Measurements from ENCODE around the gene GPC3. TPM values are rescaled to one million over a fixed set of nuclear protein-coding genes. Genes with fewer than 3 reads are reported as not detected.
A peak's percentile ranks its signal among the peaks of the same experiment; 100 is the strongest.

The GPC3 gene
- total and polyA plus RNA-seq, 4 donors: 70.5 to 109 (median 76.3) TPM

DNA sequence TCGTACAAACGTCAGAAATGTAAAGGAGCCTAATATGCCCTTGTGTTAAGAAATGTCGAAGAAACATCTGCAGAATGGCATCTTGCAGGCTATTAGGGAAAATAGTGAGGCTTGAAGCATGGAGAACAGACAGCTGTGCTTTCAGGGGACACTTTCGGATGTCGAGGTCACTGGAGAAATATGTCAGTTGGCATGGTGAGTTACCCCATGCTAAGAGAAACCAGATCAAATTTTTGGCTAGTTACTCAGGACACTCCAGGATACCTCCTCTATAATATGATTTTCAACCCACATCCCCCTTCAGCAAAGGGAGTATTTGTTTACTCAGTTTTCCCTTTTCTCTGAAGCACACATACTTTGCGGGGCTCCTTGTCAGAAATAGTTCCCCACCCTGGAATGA lies 171.4 kb downstream of the GPC3 start:
- DNase-seq (ENCODE audit: low read depth in 4 of 6, low spot score in 6 of 6): peak in 2 of 6 donors; percentile 6 to 39
- no peaks in the 10 kb centered on the region for H3K9me3 ChIP-seq (ENCODE audit: control insufficient read depth, insufficient read depth, low read length)
- peaks cover 5% of the 10 kb centered on the region for H3K27me3 ChIP-seq (ENCODE audit: control insufficient read depth, insufficient read depth, low read length)
- H3K4me1 ChIP-seq (ENCODE audit: control insufficient read depth, insufficient read depth, low read length): no peaks in the 10 kb centered on the region
- H3K27ac ChIP-seq (ENCODE audit: low read depth, low read length): no peak overlapping the region
- WGBS (ENCODE audit: insufficient coverage): 58% methylated on average over 6 of the region's 6 CpGs
- H3K36me3 ChIP-seq (ENCODE audit: control insufficient read depth, insufficient read depth, low read length): no peaks in the 10 kb centered on the region
- no peak overlapping the region for H3K4me3 ChIP-seq (ENCODE audit: low read depth, low read length)

DNA sequence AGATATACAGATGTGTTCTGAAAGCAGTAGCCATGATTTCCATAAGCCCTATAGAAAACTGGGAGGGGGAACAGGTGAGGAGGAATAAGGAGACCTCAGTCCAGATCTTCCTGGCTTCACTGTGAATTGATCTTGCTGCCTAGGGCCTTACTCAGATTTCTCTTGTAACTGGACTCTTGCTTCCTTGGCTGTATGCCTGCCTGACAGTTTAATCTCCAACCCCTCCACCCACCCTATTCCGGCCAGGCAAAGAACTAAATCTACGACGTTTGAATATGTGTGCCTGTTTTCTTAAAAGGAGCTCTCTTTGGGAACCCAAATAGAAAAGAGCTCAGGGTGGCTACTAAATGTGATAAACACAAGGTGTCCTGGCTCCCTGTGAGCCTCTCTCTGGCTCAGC lies 173.0 kb downstream of the GPC3 start:
- H3K27me3 ChIP-seq (ENCODE audit: control insufficient read depth, insufficient read depth, low read length): peaks cover 5% of the 10 kb centered on the region
- no CpG with 5 or more reads among the region's 3 CpGs for WGBS (ENCODE audit: insufficient coverage)
- no peaks in the 10 kb centered on the region for H3K4me1 ChIP-seq (ENCODE audit: control insufficient read depth, insufficient read depth, low read length)
- no peak overlapping the region for H3K27ac ChIP-seq (ENCODE audit: low read depth, low read length)
- DNase-seq (ENCODE audit: low read depth in 4 of 6, low spot score in 6 of 6): no peak
- no peaks in the 10 kb centered on the region for H3K36me3 ChIP-seq (ENCODE audit: control insufficient read depth, insufficient read depth, low read length)
- no peaks in the 10 kb centered on the region for H3K9me3 ChIP-seq (ENCODE audit: control insufficient read depth, insufficient read depth, low read length)
- H3K4me3 ChIP-seq (ENCODE audit: low read depth, low read length): no peak overlapping the region

- peaks cover 2% of the 10 kb centered on the region for H3K9me3 ChIP-seq (ENCODE audit: control insufficient read depth, insufficient read depth, low read length)
- H3K27me3 ChIP-seq (ENCODE audit: control insufficient read depth, insufficient read depth, low read length): peaks cover 3% of the 10 kb centered on the region
- no peak for DNase-seq (ENCODE audit: low read depth in 4 of 6, low spot score in 6 of 6)
- no peaks in the 10 kb centered on the region for H3K4me1 ChIP-seq (ENCODE audit: control insufficient read depth, insufficient read depth, low read length)
- H3K4me3 ChIP-seq (ENCODE audit: low read depth, low read length): no peak overlapping the region
- WGBS (ENCODE audit: insufficient coverage): no CpG with 5 or more reads among the region's 3 CpGs
- H3K27ac ChIP-seq (ENCODE audit: low read depth, low read length): no peak overlapping the region
- H3K36me3 ChIP-seq (ENCODE audit: control insufficient read depth, insufficient read depth, low read length): no peaks in the 10 kb centered on the region
These were observed 174.5 kb downstream of the GPC3 start for GRCh38 chrX:133810925-133811324.

DNA sequence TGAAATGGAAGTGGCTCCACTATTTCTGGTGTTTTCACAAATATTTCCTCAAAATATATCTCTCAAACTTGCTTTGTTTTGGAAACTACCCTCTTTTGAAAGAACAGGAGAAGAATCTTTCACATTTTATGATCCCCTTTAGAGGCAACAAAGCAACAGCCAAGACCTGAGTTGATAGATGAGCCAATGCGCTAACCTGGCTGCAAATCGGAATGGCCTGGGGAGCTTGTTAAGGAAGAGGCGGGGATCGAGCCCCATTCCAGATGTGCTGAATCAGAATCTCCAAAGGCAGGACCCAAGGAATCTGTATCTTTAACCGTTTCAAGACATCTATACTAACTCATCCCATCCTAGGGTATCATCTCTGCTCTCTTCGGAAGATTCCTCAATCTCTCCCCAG lies 181.3 kb downstream of the GPC3 start:
- no peaks in the 10 kb centered on the region for H3K36me3 ChIP-seq (ENCODE audit: control insufficient read depth, insufficient read depth, low read length)
- H3K4me1 ChIP-seq (ENCODE audit: control insufficient read depth, insufficient read depth, low read length): no peaks in the 10 kb centered on the region
- peaks cover 2% of the 10 kb centered on the region for H3K9me3 ChIP-seq (ENCODE audit: control insufficient read depth, insufficient read depth, low read length)
- no peak overlapping the region for H3K4me3 ChIP-seq (ENCODE audit: low read depth, low read length)
- H3K27me3 ChIP-seq (ENCODE audit: control insufficient read depth, insufficient read depth, low read length): no peaks in the 10 kb centered on the region
- no peak overlapping the region for H3K27ac ChIP-seq (ENCODE audit: low read depth, low read length)
- WGBS (ENCODE audit: insufficient coverage): 69% methylated on average over 5 of the region's 6 CpGs
- DNase-seq (ENCODE audit: low read depth in 4 of 6, low spot score in 6 of 6): no peak

DNA sequence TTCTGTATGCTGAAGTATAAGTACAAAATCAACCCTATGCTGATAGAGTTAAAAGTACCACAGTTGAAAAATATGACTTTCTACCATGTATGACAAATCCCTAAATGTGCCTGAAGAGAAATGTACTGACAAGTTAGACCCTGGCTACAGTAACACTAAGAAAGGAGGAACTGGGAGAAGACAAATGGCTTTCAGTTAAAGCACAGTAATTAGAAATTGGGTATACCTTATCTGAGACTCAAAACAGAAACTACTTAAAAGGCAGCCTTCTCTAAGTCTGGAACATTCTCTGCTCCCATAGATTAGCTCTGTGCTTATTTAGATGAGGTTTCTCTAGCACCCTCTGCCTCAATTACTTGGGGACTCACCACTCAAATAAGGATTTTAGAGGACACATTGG lies 189.1 kb downstream of the GPC3 start:
- no peak for DNase-seq (ENCODE audit: low read depth in 4 of 6, low spot score in 6 of 6)
- Histone ChIP-seq H3K36me3 (ENCODE audit: control insufficient read depth, insufficient read depth, low read length) (no peaks in the 10 kb centered on the region), H3K27ac (ENCODE audit: low read depth, low read length) (no peak overlapping the region), H3K4me1 (ENCODE audit: control insufficient read depth, insufficient read depth, low read length) (no peaks in the 10 kb centered on the region), H3K9me3 (ENCODE audit: control insufficient read depth, insufficient read depth, low read length) (no peaks in the 10 kb centered on the region), H3K27me3 (ENCODE audit: control insufficient read depth, insufficient read depth, low read length) (peaks cover 2% of the 10 kb centered on the region), H3K4me3 (ENCODE audit: low read depth, low read length) (no peak overlapping the region)

- Histone ChIP-seq H3K27ac (ENCODE audit: low read depth, low read length) (peak overlapping the region; percentile 10), H3K27me3 (ENCODE audit: control insufficient read depth, insufficient read depth, low read length) (peaks cover 5% of the 10 kb centered on the region), H3K4me1 (ENCODE audit: control insufficient read depth, insufficient read depth, low read length) (no peaks in the 10 kb centered on the region), H3K36me3 (ENCODE audit: control insufficient read depth, insufficient read depth, low read length) (no peaks in the 10 kb centered on the region), H3K9me3 (ENCODE audit: control insufficient read depth, insufficient read depth, low read length) (no peaks in the 10 kb centered on the region), H3K4me3 (ENCODE audit: low read depth, low read length) (no peak overlapping the region)
- 50% methylated on average over 3 of the region's 4 CpGs for WGBS (ENCODE audit: insufficient coverage)
- peak in 1 of 6 donors; percentile 10 for DNase-seq (ENCODE audit: low read depth in 4 of 6, low spot score in 6 of 6)
These were observed 191.3 kb downstream of the GPC3 start for GRCh38 chrX:133794126-133794525.

GRCh38 chrX:133793626-133794025 lies 191.8 kb downstream of the GPC3 start:
- H3K27ac ChIP-seq (ENCODE audit: low read depth, low read length): peak overlapping the region; percentile 10
- H3K9me3 ChIP-seq (ENCODE audit: control insufficient read depth, insufficient read depth, low read length): no peaks in the 10 kb centered on the region
- DNase-seq (ENCODE audit: low read depth in 4 of 6, low spot score in 6 of 6): no peak
- no peaks in the 10 kb centered on the region for H3K4me1 ChIP-seq (ENCODE audit: control insufficient read depth, insufficient read depth, low read length)
- peaks cover 5% of the 10 kb centered on the region for H3K27me3 ChIP-seq (ENCODE audit: control insufficient read depth, insufficient read depth, low read length)
- H3K4me3 ChIP-seq (ENCODE audit: low read depth, low read length): no peak overlapping the region
- 57% methylated on average over 1 of the region's 2 CpGs for WGBS (ENCODE audit: insufficient coverage)
- no peaks in the 10 kb centered on the region for H3K36me3 ChIP-seq (ENCODE audit: control insufficient read depth, insufficient read depth, low read length)

DNA sequence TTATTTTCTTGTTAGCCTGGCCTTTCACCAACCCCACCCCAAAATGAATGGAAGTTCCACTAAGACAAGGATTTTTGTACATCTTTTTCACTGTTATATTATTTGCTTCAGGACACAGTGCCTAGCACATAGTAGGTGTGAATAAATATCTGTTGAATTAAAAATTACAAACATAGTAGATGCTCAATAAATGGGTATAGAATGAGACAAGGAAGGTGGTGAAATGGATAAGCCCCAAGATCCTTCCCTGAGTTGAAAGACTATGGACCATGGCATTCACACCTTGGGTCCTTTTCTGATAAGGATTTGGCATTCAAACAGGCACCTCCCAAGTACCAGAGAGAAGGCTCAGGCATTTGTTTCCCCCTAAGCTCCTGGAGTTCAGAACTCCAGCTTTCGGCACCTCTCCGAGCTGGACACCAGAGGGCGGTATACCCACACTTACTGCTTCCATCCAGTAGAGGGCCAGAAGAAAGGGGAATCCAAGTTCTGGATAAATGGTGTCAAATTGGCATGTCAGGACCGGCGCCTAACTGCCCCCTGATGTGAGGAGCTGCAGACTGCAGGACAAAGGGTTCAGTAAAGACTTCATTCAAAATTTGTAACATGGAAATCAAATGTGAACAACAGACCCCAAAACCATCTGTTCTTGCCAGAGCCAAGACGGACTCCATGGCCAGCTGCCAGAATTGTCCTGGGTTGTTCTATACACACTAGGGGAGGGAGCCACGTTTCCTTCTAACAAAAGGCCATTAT lies 193.0 kb downstream of the GPC3 start:
- peak overlapping the region; percentile 13 for H3K4me3 ChIP-seq (ENCODE audit: low read depth, low read length)
- peaks cover 5% of the 10 kb centered on the region for H3K27me3 ChIP-seq (ENCODE audit: control insufficient read depth, insufficient read depth, low read length)
- WGBS (ENCODE audit: insufficient coverage): 0% methylated on average over 3 of the region's 7 CpGs
- peak in 5 of 6 donors; percentile 38 to 92 (median 59) for DNase-seq (ENCODE audit: low read depth in 4 of 6, low spot score in 6 of 6)
- no peaks in the 10 kb centered on the region for H3K9me3 ChIP-seq (ENCODE audit: control insufficient read depth, insufficient read depth, low read length)
- no peaks in the 10 kb centered on the region for H3K4me1 ChIP-seq (ENCODE audit: control insufficient read depth, insufficient read depth, low read length)
- no peak overlapping the region for H3K27ac ChIP-seq (ENCODE audit: low read depth, low read length)
- no peaks in the 10 kb centered on the region for H3K36me3 ChIP-seq (ENCODE audit: control insufficient read depth, insufficient read depth, low read length)

- Histone ChIP-seq H3K36me3 (ENCODE audit: control insufficient read depth, insufficient read depth, low read length) (no peaks in the 10 kb centered on the region), H3K27me3 (ENCODE audit: control insufficient read depth, insufficient read depth, low read length) (peaks cover 3% of the 10 kb centered on the region), H3K27ac (ENCODE audit: low read depth, low read length) (no peak overlapping the region), H3K4me1 (ENCODE audit: control insufficient read depth, insufficient read depth, low read length) (no peaks in the 10 kb centered on the region), H3K9me3 (ENCODE audit: control insufficient read depth, insufficient read depth, low read length) (no peaks in the 10 kb centered on the region), H3K4me3 (ENCODE audit: low read depth, low read length) (no peak overlapping the region)
- WGBS (ENCODE audit: insufficient coverage): 33% methylated on average over 1 of the region's 3 CpGs
- DNase-seq (ENCODE audit: low read depth in 4 of 6, low spot score in 6 of 6): peak in 2 of 6 donors; percentile 18 to 47
These were observed 195.6 kb downstream of the GPC3 start for GRCh38 chrX:133789829-133790228.

GRCh38 chrX:133786382-133786781 lies 199.0 kb downstream of the GPC3 start:
- H3K27ac ChIP-seq (ENCODE audit: low read depth, low read length): no peak overlapping the region
- DNase-seq (ENCODE audit: low read depth in 4 of 6, low spot score in 6 of 6): no peak
- H3K9me3 ChIP-seq (ENCODE audit: control insufficient read depth, insufficient read depth, low read length): no peaks in the 10 kb centered on the region
- no peak overlapping the region for H3K4me3 ChIP-seq (ENCODE audit: low read depth, low read length)
- 82% methylated on average over 8 of the region's 8 CpGs for WGBS (ENCODE audit: insufficient coverage)
- H3K36me3 ChIP-seq (ENCODE audit: control insufficient read depth, insufficient read depth, low read length): no peaks in the 10 kb centered on the region
- H3K4me1 ChIP-seq (ENCODE audit: control insufficient read depth, insufficient read depth, low read length): no peaks in the 10 kb centered on the region
- peaks cover 5% of the 10 kb centered on the region for H3K27me3 ChIP-seq (ENCODE audit: control insufficient read depth, insufficient read depth, low read length)

All from spinal cord (tissue), 10 donors.